GM12878 (cell line): ENCODE measurements around the gene BCKDHB. TPM values are rescaled to one million over a fixed set of nuclear protein-coding genes. Genes with fewer than 3 reads are reported as not detected.

Source experiments
- ATAC-seq: fragments of 200-7000 bp; cut with Tn5 transposase; 3 replicates; pipeline ENCODE4 v1.9.1; 2020; ENCODE audit warnings: mild to moderate bottlenecking, moderate library complexity
- BruUV-seq: library from RNA; stranded (reverse); fragments of 400-500 nt; replicated peaks from 2 replicates; lab custom pipeline; 2021; lab: Mats Ljungman, UMichigan
- CTCF ChIA-PET: fragments of 300-600 bp; sonication (Branson Sonifier 250); formaldehyde crosslinking; extraction: SDS; loops from one replicate; lab custom pipeline; 2021; ENCODE audit warnings: inconsistent platforms; lab: Yijun Ruan, JAX
- POLR2A ChIA-PET: fragments of 350-600 bp; formaldehyde crosslinking; extraction: SDS; loops from one replicate; lab custom pipeline; 2021; ENCODE audit warnings: inconsistent platforms; lab: Charles Lee
- RAD21 ChIA-PET: fragments of 300-600 bp; sonication (Branson Sonifier 250); formaldehyde crosslinking; loops from one replicate; lab custom pipeline; 2023; ENCODE audit warnings: antibody characterized with exemption; ENCODE audit not compliant: unreplicated experiment; lab: Charles Lee
- SMC1A ChIA-PET: fragments of 300-600 bp; sonication (Branson Sonifier 250); formaldehyde crosslinking; loops from one replicate; lab custom pipeline; 2023; ENCODE audit not compliant: unreplicated experiment, uncharacterized antibody; lab: Charles Lee
- DNase-seq: peaks from one replicate; pipeline ENCODE4 v3.0.0-alpha.2; 2011; ENCODE audit warnings: low read depth, low spot score
- FAIRE-seq: peaks from 3 replicates; lab custom pipeline; 2011; peaks lifted over from hg19 to GRCh38; lab: Jason Lieb, UNC
- H2AFZ ChIP-seq: 2 replicates; pipeline ENCODE4 v1.6.0; 2011; ENCODE audit warnings: low read depth, low read length, control low read depth; ENCODE audit not compliant: control insufficient read depth
- H3K27ac ChIP-seq: 2 replicates; pipeline ENCODE4 v1.5.1; 2011; ENCODE audit warnings: control low read depth; ENCODE audit not compliant: control insufficient read depth, insufficient read depth
- H3K27me3 ChIP-seq, 2 experiments: replicated peaks in 1 of 2; 2 replicates each; pipeline versions ENCODE4 v1.6.0 to v1.6.1; 2011; ENCODE audit warnings: low read length in 1 of 2; ENCODE audit not compliant: control insufficient read depth in 2 of 2, insufficient read depth in 2 of 2
- H3K36me3 ChIP-seq, 2 experiments: 2 replicates each; pipeline ENCODE4 v1.5.1; 2011; ENCODE audit warnings: low read length in 1 of 2; ENCODE audit not compliant: control insufficient read depth in 2 of 2, insufficient read depth in 2 of 2
- H3K4me1 ChIP-seq: 2 replicates; pipeline ENCODE4 v1.6.1; 2011; ENCODE audit warnings: mild to moderate bottlenecking, low read length, moderate library complexity, mixed read lengths; ENCODE audit not compliant: control insufficient read depth, insufficient read depth
- H3K4me2 ChIP-seq: 2 replicates; pipeline ENCODE4 v1.6.0; 2011; ENCODE audit warnings: control low read depth; ENCODE audit not compliant: control insufficient read depth, insufficient read depth
- H3K4me3 ChIP-seq: fragments of 200-600 bp; sonication (generic); 2 replicates; pipeline ENCODE4 v1.5.1; 2016
- H3K79me2 ChIP-seq: 2 replicates; pipeline ENCODE4 v1.6.0; 2011; ENCODE audit warnings: low read length; ENCODE audit not compliant: control insufficient read depth, insufficient read depth
- H3K9ac ChIP-seq: 2 replicates; pipeline ENCODE4 v1.8.0; 2011; ENCODE audit warnings: low read length, control low read depth, mixed read lengths; ENCODE audit not compliant: control insufficient read depth, insufficient read depth
- H3K9me3 ChIP-seq: replicated peaks from 3 replicates; pipeline ENCODE4 v1.5.1; 2011; ENCODE audit warnings: mild to moderate bottlenecking, low read length; ENCODE audit not compliant: control insufficient read depth, insufficient read depth
- H4K20me1 ChIP-seq: 2 replicates; pipeline ENCODE4 v1.6.0; 2011; ENCODE audit not compliant: control insufficient read depth, insufficient read depth
- CHD4 ChIP-seq: fragments of 200-600 bp; sonication (generic); IDR thresholded peaks from 2 replicates; pipeline ENCODE4 v1.6.1; 2016; ENCODE audit warnings: mild to moderate bottlenecking
- JUNB ChIP-seq: IDR thresholded peaks from 2 replicates; pipeline ENCODE4 v1.6.1; 2016; ENCODE audit warnings: antibody characterized with exemption, mild to moderate bottlenecking
- RUNX3 ChIP-seq: IDR thresholded peaks from 2 replicates; pipeline ENCODE4 v1.6.1; 2012; ENCODE audit warnings: low read length, inconsistent platforms
- SMARCA5 ChIP-seq: fragments of 450-650 bp; IDR thresholded peaks from 2 replicates; pipeline ENCODE4 v1.6.1; 2017; ENCODE audit warnings: mild to moderate bottlenecking
- WGBS: methylation state at CpG from one replicate; pipeline ENCODE4 v1.1.6; 2016; ENCODE audit warnings: low lambda C conversion rate; ENCODE audit not compliant: insufficient replicate concordance, insufficient coverage; ENCODE audit errors: missing lambda C conversion rate; 5-methylcytosine and 5-hydroxymethylcytosine counted together
- in situ Hi-C: fragments of 300-500 bp; cut with MboI; formaldehyde crosslinking; loops from 9 replicates; pipeline ENCODE4 v1.14.3; 2018; ENCODE audit warnings: mixed read lengths
- intact Hi-C: fragments of 100-400 bp; cut with micrococcal nuclease; formaldehyde crosslinking; loops from one replicate; pipeline ENCODE4 v1.14.2; 2022; ENCODE audit not compliant: unreplicated experiment
- polyA plus RNA-seq, 11 experiments: library from polyadenylated mRNA; depleted of rRNA in 4 of 11; unstranded in 6 of 11; stranded (reverse) in 5 of 11; fragments of >200 nt; fragmentation: Nextera tagmentation in 4 of 11; fragmentation: Illumina TruSeq in 1 of 11; extraction: Ambion mirVana in 4 of 11; extraction: Trizol in 1 of 11; gene quantifications; 1 replicate in 1 of 11; 2 replicates in 10 of 11; pipeline versions ENCODE4 v1.2.1 to v1.2.3, GENCODE V29; 2011 to 2016; ENCODE audit warnings: inconsistent platforms in 2 of 11, missing spikeins in 2 of 11, low read depth in 1 of 11
- total RNA-seq, 4 experiments: library from RNA; depleted of rRNA in 3 of 4; stranded (reverse); fragments of >200 nt in 3 of 4; fragmentation: Illumina TruSeq in 1 of 4; extraction: Trizol in 1 of 4; gene quantifications; 2 replicates each; pipeline versions ENCODE4 v1.2.1 to v1.2.3, GENCODE V29; 2013 to 2021

The BCKDHB gene
- total and polyA plus RNA-seq, 10 of the 15 experiments (the other 5 are each of a cell fraction or from before 2014, with no cell fraction given): 12.9 to 57.1 (median 25.3) TPM

GRCh38 chr6:80145921-80146320 is 39.5 kb downstream of the BCKDHB start:
- in situ Hi-C loops: no loop called here
- Histone ChIP-seq H3K4me1 (no peaks in the 10 kb centered on the region), H3K4me3 (no peak overlapping the region), H3K36me3 (no peaks in the 10 kb centered on the region; a peak in 1 of 4 replicates), H3K4me2 (no peak overlapping the region), H4K20me1 (no peaks in the 10 kb centered on the region), H3K27me3 (no peaks in the 10 kb centered on the region), H2AFZ (no peak overlapping the region), H3K79me2 (no peaks in the 10 kb centered on the region), H3K9ac (no peak overlapping the region), H3K27ac (no peak overlapping the region), H3K9me3 (no peaks in the 10 kb centered on the region)
- BruUV-seq: no TSS peak
- ATAC-seq: no peak
- no peak for TF ChIP-seq SMARCA5
- no peak for TF ChIP-seq RUNX3
- SMC1A ChIA-PET: interaction anchor here (1.0 kb wide), 1 partner anchor 17 kb away, joined by 3 read pairs; no protein-coding TSS in a partner anchor
- POLR2A ChIA-PET: no interaction called here
- CTCF ChIA-PET: interaction anchor here (0.9 to 1.3 kb wide), 5 partner anchors 10 to 89 kb away, joined by 3 to 4 read pairs (median 3); partner anchors contain the start of gene BCKDHB
- 100% methylated on average over 1 of the region's 1 CpG for WGBS
- DNase-seq: no peak
- intact Hi-C loops: no loop called here
- FAIRE-seq: no peak
- RAD21 ChIA-PET: no interaction called here

- no peak overlapping the region for H3K4me3 ChIP-seq
- H3K27ac ChIP-seq: no peak overlapping the region
- intact Hi-C loops (no loop called here), in situ Hi-C loops (no loop called here)
- no peaks in the 10 kb centered on the region for H4K20me1 ChIP-seq
- H3K36me3 ChIP-seq: no peaks in the 10 kb centered on the region; a peak in 1 of 4 replicates
- ATAC-seq: no peak
- H3K9me3 ChIP-seq: no peaks in the 10 kb centered on the region
- no peaks in the 10 kb centered on the region for H3K27me3 ChIP-seq
- H3K4me2 ChIP-seq: no peak overlapping the region
- RAD21 ChIA-PET: interaction anchor here (0.9 kb wide), 1 partner anchor 15 kb away, joined by 3 read pairs; no protein-coding TSS in a partner anchor
- DNase-seq: no peak
- H2AFZ ChIP-seq: no peak overlapping the region
- no peaks in the 10 kb centered on the region for H3K4me1 ChIP-seq
- POLR2A ChIA-PET: no interaction called here
- no peaks in the 10 kb centered on the region for H3K79me2 ChIP-seq
- CTCF ChIA-PET: no interaction called here
- TF ChIP-seq JUNB: no peak
- no peak for TF ChIP-seq CHD4
- no peak overlapping the region for H3K9ac ChIP-seq
- SMC1A ChIA-PET: interaction anchor here (1.2 kb wide), 1 partner anchor 32 kb away, joined by 3 read pairs; no protein-coding TSS in a partner anchor
- FAIRE-seq: peak; percentile 52
- BruUV-seq: no TSS peak
- 13% methylated on average over 1 of the region's 1 CpG for WGBS
Measured at GRCh38 chr6:80148220-80148619, 41.7 kb downstream of the BCKDHB start.
